H1 (cell line): ENCODE data around the gene TAS1R3. TPM values are rescaled to one million over a fixed set of nuclear protein-coding genes. Genes with fewer than 3 reads are reported as not detected.

Source experiments
- CHD2 ChIP-seq: IDR thresholded peaks from 2 replicates; pipeline ENCODE4 v1.6.1; 2012; ENCODE audit warnings: low read length, improper control_type of control experiment
- CHD7 ChIP-seq: fragments of 300-600 bp; sonication (generic); IDR thresholded peaks from 2 replicates; pipeline ENCODE4 v1.7.1; 2012; ENCODE audit warnings: low read length, moderate library complexity, mild to moderate bottlenecking, inconsistent platforms; ENCODE audit not compliant: insufficient replicate concordance
- CTCF ChIP-seq, 3 experiments: IDR thresholded peaks; 1 replicate in 2 of 3; 2 replicates in 1 of 3; pipeline versions ENCODE4 v1.5.1 to v1.6.1; 2011; ENCODE audit warnings: low read length in 3 of 3, mild to moderate bottlenecking in 3 of 3, inconsistent platforms in 2 of 3, low read depth in 1 of 3, moderate library complexity in 1 of 3; ENCODE audit not compliant: insufficient read depth in 1 of 3; ENCODE audit errors: control extremely low read depth in 1 of 3
- HDAC2 ChIP-seq, 2 experiments: fragments of 300-600 bp in 1 of 2; sonication (generic) in 1 of 2; IDR thresholded peaks; 2 replicates each; pipeline ENCODE4 v1.6.1; 2011 to 2012; ENCODE audit warnings: low read depth in 2 of 2, low read length in 2 of 2, mild to moderate bottlenecking in 2 of 2, moderate library complexity in 2 of 2, borderline replicate concordance in 1 of 2, inconsistent platforms in 1 of 2
- KDM4A ChIP-seq: IDR thresholded peaks from one replicate; pipeline ENCODE4 v1.7.1; 2012; ENCODE audit warnings: low read depth, mild to moderate bottlenecking, moderate library complexity, low read length, inconsistent platforms; ENCODE audit not compliant: severe bottlenecking
- TAF1 ChIP-seq: IDR thresholded peaks from 2 replicates; pipeline ENCODE4 v1.6.1; 2011; ENCODE audit warnings: mild to moderate bottlenecking, low read depth, low read length
- TCF12 ChIP-seq: IDR thresholded peaks from 2 replicates; pipeline ENCODE4 v1.6.1; 2011; ENCODE audit warnings: low read depth, mild to moderate bottlenecking, low read length
- polyA plus RNA-seq, 7 experiments: library from polyadenylated mRNA; depleted of rRNA in 3 of 7; stranded (reverse) in 5 of 7; unstranded in 2 of 7; fragments of >200 nt in 5 of 7; fragments of 200-250 nt in 2 of 7; gene quantifications; 1 replicate in 5 of 7; 2 replicates in 1 of 7; 4 replicates in 1 of 7; pipeline versions ENCODE4 v1.2.1 to v1.2.3, GENCODE V29; 2011 to 2013; ENCODE audit warnings: missing spikeins in 2 of 7, mixed read lengths in 2 of 7
- total RNA-seq: library from RNA; stranded (reverse); fragmentation: NEBNext Ultra II Directional; extraction: Animal tissue kit (Norgen Biotek cat#: 25700); gene quantifications from 2 replicates; pipeline ENCODE4 v1.2.1, GENCODE V29; 2021

TAS1R3 gene
- total and polyA plus RNA-seq, 2 of the 8 experiments (the other 6 are each of a cell fraction or from before 2014, with no cell fraction given): 0.03 to 0.19 TPM

GRCh38 chr1:1281533-1282321, 49.4 kb upstream of the TAS1R3 start (continued):
- TF ChIP-seq KDM4A (no peak), CHD2 (no peak), CTCF (IDR thresholded peaks at IDR 0.05; ENCODE audit: control extremely low read depth in 1 of 3, insufficient read depth in 1 of 3, low read depth in 1 of 3, low read length in 3 of 3) (no peak), TCF12 (no peak), CHD7 (no peak), HDAC2 (IDR thresholded peaks at IDR 0.05; ENCODE audit: borderline replicate concordance in 1 of 2, low read depth in 2 of 2, low read length in 2 of 2) (no peak), TAF1 (no peak)
- TF ChIP-seq, all 59 proteins: peak for 0
